GM23338 (cell line): Measurements from ENCODE around the gene ZNF292. TPM values are rescaled to one million over a fixed set of nuclear protein-coding genes. Genes with fewer than 3 reads are reported as not detected.

Source experiments
- ATAC-seq: fragments of 200-7000 bp; cut with Tn5 transposase; 3 replicates; pipeline ENCODE4 v1.9.1; 2020
- DNase-seq: peaks from one replicate; pipeline ENCODE4 v3.0.0-alpha.2; 2015; ENCODE audit warnings: low spot score
- H2AFZ ChIP-seq: fragments of 200-600 bp; sonication (generic); 2 replicates; pipeline ENCODE4 v1.8.0; 2016; ENCODE audit warnings: antibody characterized with exemption, mild to moderate bottlenecking, moderate library complexity
- H3F3A ChIP-seq: fragments of 200-600 bp; sonication (generic); replicated peaks from 2 replicates; pipeline ENCODE4 v1.8.0; 2017; ENCODE audit warnings: antibody characterized with exemption, mixed run types, low read depth
- H3K27ac ChIP-seq: fragments of 200-600 bp; sonication (generic); 2 replicates; pipeline ENCODE4 v1.6.1; 2016; ENCODE audit warnings: low read depth
- H3K27me3 ChIP-seq: fragments of 200-600 bp; sonication (generic); 2 replicates; pipeline ENCODE4 v1.8.0; 2016; ENCODE audit warnings: mild to moderate bottlenecking, mixed run types, moderate library complexity; ENCODE audit not compliant: insufficient read depth
- H3K36me3 ChIP-seq: fragments of 200-600 bp; sonication (generic); 2 replicates; pipeline ENCODE4 v1.8.0; 2016; ENCODE audit warnings: mild to moderate bottlenecking; ENCODE audit not compliant: insufficient read depth
- H3K4me1 ChIP-seq: fragments of 200-600 bp; sonication (generic); 2 replicates; pipeline ENCODE4 v1.8.0; 2016; ENCODE audit warnings: mild to moderate bottlenecking, moderate library complexity; ENCODE audit not compliant: insufficient read depth
- H3K4me2 ChIP-seq: fragments of 200-600 bp; sonication (generic); 2 replicates; pipeline ENCODE4 v1.7.1; 2017; ENCODE audit warnings: mixed run types
- H3K4me3 ChIP-seq: fragments of 200-600 bp; sonication (generic); 2 replicates; pipeline ENCODE4 v1.6.1; 2016; ENCODE audit warnings: mixed run types
- H3K79me2 ChIP-seq: fragments of 200-600 bp; sonication (generic); replicated peaks from 2 replicates; pipeline ENCODE4 v1.8.0; 2017; ENCODE audit warnings: mild to moderate bottlenecking; ENCODE audit not compliant: insufficient read depth
- H3K9me2 ChIP-seq: fragments of 200-600 bp; sonication (generic); 2 replicates; pipeline ENCODE4 v1.8.0; 2017; ENCODE audit not compliant: insufficient read depth
- H4K20me1 ChIP-seq: fragments of 200-600 bp; sonication (generic); replicated peaks from 2 replicates; pipeline ENCODE4 v1.8.0; 2017; ENCODE audit warnings: mild to moderate bottlenecking; ENCODE audit not compliant: insufficient read depth
- H3K27ac Mint-ChIP-seq: 2 replicates; pipeline ENCODE4 v1.8.0; 2020; ENCODE audit warnings: inconsistent platforms, mild to moderate bottlenecking, moderate library complexity, mixed read lengths
- H3K27me3 Mint-ChIP-seq: 3 replicates; pipeline ENCODE4 v1.8.0; 2022; ENCODE audit warnings: low read depth, mild to moderate bottlenecking, moderate library complexity, mixed read lengths, inconsistent platforms; ENCODE audit not compliant: insufficient read depth, poor library complexity
- H3K36me3 Mint-ChIP-seq: 3 replicates; pipeline ENCODE4 v1.8.0; 2021; ENCODE audit warnings: low read depth, mild to moderate bottlenecking, inconsistent platforms, moderate library complexity, mixed read lengths
- H3K4me1 Mint-ChIP-seq: 3 replicates; pipeline ENCODE4 v1.8.0; 2020; ENCODE audit warnings: mild to moderate bottlenecking, inconsistent platforms, mixed read lengths
- H3K4me3 Mint-ChIP-seq: 3 replicates; pipeline ENCODE4 v1.8.0; 2021; ENCODE audit warnings: moderate library complexity, mild to moderate bottlenecking, inconsistent platforms, mixed read lengths
- H3K9me3 Mint-ChIP-seq: 3 replicates; pipeline ENCODE4 v1.8.0; 2020; ENCODE audit warnings: moderate library complexity, mild to moderate bottlenecking, inconsistent platforms, mixed read lengths
- EZH2 ChIP-seq: fragments of 200-600 bp; sonication (generic); IDR thresholded peaks from one replicate; pipeline ENCODE4 v1.8.0; 2017; ENCODE audit warnings: antibody characterized with exemption, mild to moderate bottlenecking, low read depth; ENCODE audit not compliant: unreplicated experiment
- JUNB ChIP-seq: IDR thresholded peaks from one replicate; pipeline ENCODE4 v1.6.1; 2016; ENCODE audit warnings: antibody characterized with exemption; ENCODE audit not compliant: unreplicated experiment
- STAT1 ChIP-seq: IDR thresholded peaks from one replicate; pipeline ENCODE4 v1.6.1; 2016; ENCODE audit warnings: antibody characterized with exemption; ENCODE audit not compliant: unreplicated experiment
- polyA plus RNA-seq: library from polyadenylated mRNA; unstranded; fragments of >200 nt; fragmentation: Nextera tagmentation; extraction: Ambion mirVana; gene quantifications from 2 replicates; pipeline ENCODE4 v1.2.1, GENCODE V29; 2016
- total RNA-seq: library from RNA; depleted of rRNA; stranded (reverse); fragments of >200 nt; shearing (Covaris generic); gene quantifications from 2 replicates; pipeline ENCODE4 v1.2.3, GENCODE V29; 2014
- TF ChIP-seq, protein P1 (sequence below): fragments of 250-450 bp; sonication (Bioruptor Pico); IDR thresholded peaks from 2 replicates; pipeline ENCODE4 v1.5.0; 2020; ENCODE audit warnings: mild to moderate bottlenecking, moderate library complexity
- TF ChIP-seq, protein P2 (sequence below): IDR thresholded peaks from 2 replicates; pipeline ENCODE4 v1.6.1; 2016; ENCODE audit warnings: antibody characterized with exemption
- TF ChIP-seq, protein P3 (sequence below): IDR thresholded peaks from one replicate; pipeline ENCODE4 v1.6.1; 2018; ENCODE audit warnings: antibody characterized with exemption; ENCODE audit not compliant: unreplicated experiment

The ZNF292 gene
- total and polyA plus RNA-seq, 2 experiments from 2014 or later: 45.7 to 67.9 TPM

DNA sequence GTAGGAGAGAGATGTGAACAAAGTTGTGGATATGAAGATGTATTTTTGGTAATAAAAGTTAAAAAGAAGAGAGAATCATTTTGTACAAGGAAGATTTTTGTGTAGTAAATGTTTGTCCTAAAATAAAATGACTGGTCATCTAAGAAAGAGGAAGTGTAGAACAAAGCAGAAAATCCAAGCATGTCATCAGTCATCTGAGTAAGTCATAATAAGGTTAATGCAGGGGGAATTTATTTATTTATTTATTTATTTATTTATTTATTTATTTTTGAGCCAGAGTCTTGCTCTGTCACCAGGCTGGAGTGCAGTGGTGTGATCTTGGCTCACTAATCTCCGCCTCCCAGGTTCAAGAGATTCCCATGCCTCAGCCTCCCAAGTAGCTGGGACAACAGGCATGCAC, 44.7 kb upstream of the ZNF292 start (continued):
- TF ChIP-seq, protein P1, sequence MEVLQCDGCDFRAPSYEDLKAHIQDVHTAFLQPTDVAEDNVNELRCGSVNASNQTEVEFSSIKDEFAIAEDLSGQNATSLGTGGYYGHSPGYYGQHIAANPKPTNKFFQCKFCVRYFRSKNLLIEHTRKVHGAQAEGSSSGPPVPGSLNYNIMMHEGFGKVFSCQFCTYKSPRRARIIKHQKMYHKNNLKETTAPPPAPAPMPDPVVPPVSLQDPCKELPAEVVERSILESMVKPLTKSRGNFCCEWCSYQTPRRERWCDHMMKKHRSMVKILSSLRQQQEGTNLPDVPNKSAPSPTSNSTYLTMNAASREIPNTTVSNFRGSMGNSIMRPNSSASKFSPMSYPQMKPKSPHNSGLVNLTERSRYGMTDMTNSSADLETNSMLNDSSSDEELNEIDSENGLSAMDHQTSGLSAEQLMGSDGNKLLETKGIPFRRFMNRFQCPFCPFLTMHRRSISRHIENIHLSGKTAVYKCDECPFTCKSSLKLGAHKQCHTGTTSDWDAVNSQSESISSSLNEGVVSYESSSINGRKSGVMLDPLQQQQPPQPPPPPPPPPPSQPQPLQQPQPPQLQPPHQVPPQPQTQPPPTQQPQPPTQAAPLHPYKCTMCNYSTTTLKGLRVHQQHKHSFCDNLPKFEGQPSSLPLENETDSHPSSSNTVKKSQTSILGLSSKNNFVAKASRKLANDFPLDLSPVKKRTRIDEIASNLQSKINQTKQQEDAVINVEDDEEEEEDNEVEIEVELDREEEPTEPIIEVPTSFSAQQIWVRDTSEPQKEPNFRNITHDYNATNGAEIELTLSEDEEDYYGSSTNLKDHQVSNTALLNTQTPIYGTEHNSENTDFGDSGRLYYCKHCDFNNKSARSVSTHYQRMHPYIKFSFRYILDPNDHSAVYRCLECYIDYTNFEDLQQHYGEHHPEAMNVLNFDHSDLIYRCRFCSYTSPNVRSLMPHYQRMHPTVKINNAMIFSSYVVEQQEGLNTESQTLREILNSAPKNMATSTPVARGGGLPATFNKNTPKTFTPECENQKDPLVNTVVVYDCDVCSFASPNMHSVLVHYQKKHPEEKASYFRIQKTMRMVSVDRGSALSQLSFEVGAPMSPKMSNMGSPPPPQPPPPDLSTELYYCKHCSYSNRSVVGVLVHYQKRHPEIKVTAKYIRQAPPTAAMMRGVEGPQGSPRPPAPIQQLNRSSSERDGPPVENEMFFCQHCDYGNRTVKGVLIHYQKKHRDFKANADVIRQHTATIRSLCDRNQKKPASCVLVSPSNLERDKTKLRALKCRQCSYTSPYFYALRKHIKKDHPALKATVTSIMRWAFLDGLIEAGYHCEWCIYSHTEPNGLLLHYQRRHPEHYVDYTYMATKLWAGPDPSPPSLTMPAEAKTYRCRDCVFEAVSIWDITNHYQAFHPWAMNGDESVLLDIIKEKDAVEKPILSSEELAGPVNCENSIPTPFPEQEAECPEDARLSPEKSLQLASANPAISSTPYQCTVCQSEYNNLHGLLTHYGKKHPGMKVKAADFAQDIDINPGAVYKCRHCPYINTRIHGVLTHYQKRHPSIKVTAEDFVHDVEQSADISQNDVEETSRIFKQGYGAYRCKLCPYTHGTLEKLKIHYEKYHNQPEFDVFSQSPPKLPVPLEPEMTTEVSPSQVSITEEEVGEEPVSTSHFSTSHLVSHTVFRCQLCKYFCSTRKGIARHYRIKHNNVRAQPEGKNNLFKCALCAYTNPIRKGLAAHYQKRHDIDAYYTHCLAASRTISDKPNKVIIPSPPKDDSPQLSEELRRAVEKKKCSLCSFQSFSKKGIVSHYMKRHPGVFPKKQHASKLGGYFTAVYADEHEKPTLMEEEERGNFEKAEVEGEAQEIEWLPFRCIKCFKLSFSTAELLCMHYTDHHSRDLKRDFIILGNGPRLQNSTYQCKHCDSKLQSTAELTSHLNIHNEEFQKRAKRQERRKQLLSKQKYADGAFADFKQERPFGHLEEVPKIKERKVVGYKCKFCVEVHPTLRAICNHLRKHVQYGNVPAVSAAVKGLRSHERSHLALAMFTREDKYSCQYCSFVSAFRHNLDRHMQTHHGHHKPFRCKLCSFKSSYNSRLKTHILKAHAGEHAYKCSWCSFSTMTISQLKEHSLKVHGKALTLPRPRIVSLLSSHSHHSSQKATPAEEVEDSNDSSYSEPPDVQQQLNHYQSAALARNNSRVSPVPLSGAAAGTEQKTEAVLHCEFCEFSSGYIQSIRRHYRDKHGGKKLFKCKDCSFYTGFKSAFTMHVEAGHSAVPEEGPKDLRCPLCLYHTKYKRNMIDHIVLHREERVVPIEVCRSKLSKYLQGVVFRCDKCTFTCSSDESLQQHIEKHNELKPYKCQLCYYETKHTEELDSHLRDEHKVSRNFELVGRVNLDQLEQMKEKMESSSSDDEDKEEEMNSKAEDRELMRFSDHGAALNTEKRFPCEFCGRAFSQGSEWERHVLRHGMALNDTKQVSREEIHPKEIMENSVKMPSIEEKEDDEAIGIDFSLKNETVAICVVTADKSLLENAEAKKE (CRISPR knock-in tag): no peak
- TF ChIP-seq EZH2: no peak
- no peak for TF ChIP-seq JUNB
- TF ChIP-seq, protein P2, sequence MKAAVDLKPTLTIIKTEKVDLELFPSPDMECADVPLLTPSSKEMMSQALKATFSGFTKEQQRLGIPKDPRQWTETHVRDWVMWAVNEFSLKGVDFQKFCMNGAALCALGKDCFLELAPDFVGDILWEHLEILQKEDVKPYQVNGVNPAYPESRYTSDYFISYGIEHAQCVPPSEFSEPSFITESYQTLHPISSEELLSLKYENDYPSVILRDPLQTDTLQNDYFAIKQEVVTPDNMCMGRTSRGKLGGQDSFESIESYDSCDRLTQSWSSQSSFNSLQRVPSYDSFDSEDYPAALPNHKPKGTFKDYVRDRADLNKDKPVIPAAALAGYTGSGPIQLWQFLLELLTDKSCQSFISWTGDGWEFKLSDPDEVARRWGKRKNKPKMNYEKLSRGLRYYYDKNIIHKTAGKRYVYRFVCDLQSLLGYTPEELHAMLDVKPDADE: no peak
- no peak for TF ChIP-seq STAT1

DNA sequence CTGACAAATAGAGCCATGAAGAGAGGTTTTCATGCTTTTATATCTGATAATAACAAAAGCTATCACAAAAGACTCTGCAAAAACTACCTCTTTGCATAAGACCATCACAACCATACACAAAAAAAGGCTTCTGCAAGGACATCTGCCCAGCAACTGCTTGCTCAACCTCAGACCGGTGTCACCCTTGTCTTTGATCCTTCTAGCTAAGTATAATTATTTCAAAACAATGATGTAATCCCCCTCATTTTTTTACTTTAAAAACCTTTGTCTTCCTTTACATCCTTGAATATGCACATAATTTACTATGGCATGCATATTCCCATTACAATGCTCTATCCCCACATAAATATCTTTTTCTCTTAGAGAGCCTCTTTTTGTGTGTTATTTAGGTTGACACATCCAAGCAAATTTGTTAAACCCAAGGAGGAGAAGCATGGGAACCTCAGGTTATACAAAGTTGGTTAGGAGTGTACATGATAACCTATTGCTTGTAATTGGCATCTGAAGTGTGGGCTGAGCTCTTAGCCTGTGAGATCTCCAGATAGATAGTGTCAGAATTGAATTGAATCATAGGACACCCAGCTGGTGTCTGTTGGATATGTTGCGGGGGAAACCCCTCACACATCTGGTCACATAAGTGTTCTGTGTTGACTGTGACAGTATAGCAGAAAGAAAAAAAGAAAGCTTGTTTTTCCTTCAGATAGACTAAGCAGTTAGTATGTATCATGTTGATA, 39.8 kb upstream of the ZNF292 start:
- peak; percentile 38 for DNase-seq
- Histone ChIP-seq H3K36me3 (no peaks in the 10 kb centered on the region), H3K4me1 (peaks cover 19% of the 10 kb centered on the region), H3F3A (no peaks in the 10 kb centered on the region), H3K4me3 (no peak overlapping the region), H2AFZ (no peak overlapping the region; the same call in 1 of the 2 replicates), H3K79me2 (no peaks in the 10 kb centered on the region), H3K27me3 (no peaks in the 10 kb centered on the region), H4K20me1 (no peaks in the 10 kb centered on the region), H3K4me2 (peak overlapping the region; percentile 3), H3K27ac (peak overlapping the region; percentile 40), H3K9me2 (no peaks in the 10 kb centered on the region)
- no peaks in the 10 kb centered on the region for H3K9me3 Mint-ChIP-seq
- no peak; the same call in 2 of the 3 replicates for ATAC-seq
- peaks cover 4% of the 10 kb centered on the region for H3K27me3 Mint-ChIP-seq
- no peaks in the 10 kb centered on the region for H3K36me3 Mint-ChIP-seq
- no peak overlapping the region; the same call in 2 of the 3 replicates for H3K4me3 Mint-ChIP-seq
- peak overlapping the region; percentile 82 for H3K27ac Mint-ChIP-seq
- peaks cover 25% of the 10 kb centered on the region for H3K4me1 Mint-ChIP-seq
- TF ChIP-seq, protein P3, sequence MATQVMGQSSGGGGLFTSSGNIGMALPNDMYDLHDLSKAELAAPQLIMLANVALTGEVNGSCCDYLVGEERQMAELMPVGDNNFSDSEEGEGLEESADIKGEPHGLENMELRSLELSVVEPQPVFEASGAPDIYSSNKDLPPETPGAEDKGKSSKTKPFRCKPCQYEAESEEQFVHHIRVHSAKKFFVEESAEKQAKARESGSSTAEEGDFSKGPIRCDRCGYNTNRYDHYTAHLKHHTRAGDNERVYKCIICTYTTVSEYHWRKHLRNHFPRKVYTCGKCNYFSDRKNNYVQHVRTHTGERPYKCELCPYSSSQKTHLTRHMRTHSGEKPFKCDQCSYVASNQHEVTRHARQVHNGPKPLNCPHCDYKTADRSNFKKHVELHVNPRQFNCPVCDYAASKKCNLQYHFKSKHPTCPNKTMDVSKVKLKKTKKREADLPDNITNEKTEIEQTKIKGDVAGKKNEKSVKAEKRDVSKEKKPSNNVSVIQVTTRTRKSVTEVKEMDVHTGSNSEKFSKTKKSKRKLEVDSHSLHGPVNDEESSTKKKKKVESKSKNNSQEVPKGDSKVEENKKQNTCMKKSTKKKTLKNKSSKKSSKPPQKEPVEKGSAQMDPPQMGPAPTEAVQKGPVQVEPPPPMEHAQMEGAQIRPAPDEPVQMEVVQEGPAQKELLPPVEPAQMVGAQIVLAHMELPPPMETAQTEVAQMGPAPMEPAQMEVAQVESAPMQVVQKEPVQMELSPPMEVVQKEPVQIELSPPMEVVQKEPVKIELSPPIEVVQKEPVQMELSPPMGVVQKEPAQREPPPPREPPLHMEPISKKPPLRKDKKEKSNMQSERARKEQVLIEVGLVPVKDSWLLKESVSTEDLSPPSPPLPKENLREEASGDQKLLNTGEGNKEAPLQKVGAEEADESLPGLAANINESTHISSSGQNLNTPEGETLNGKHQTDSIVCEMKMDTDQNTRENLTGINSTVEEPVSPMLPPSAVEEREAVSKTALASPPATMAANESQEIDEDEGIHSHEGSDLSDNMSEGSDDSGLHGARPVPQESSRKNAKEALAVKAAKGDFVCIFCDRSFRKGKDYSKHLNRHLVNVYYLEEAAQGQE: no peak
